Stimulated activated memory B cell treated with anti-CD40 and anti-IgM and Interleukin-4, amounts not matched to agents 10 μg/mL and 1 μg/mL and 100 μg/mL, for 72 hours (primary cell): ENCODE data around the gene IGSF9.

Source experiments
- ATAC-seq: fragments of 150-1000 bp; cut with Tn5 transposase; 2 replicates; pipeline ENCODE4 v1.10.0; 2021
- H3K27ac Mint-ChIP-seq: one replicate; pipeline ENCODE4 v1.8.0; 2022; ENCODE audit warnings: mild to moderate bottlenecking, mixed read lengths
- H3K27me3 Mint-ChIP-seq: one replicate; pipeline ENCODE4 v1.8.0; 2022; ENCODE audit warnings: mixed read lengths
- H3K36me3 Mint-ChIP-seq: one replicate; pipeline ENCODE4 v1.8.0; 2022; ENCODE audit warnings: mixed read lengths
- H3K4me1 Mint-ChIP-seq: one replicate; pipeline ENCODE4 v1.8.0; 2022; ENCODE audit warnings: mixed read lengths
- H3K4me3 Mint-ChIP-seq: one replicate; pipeline ENCODE4 v1.8.0; 2022; ENCODE audit warnings: mild to moderate bottlenecking, moderate library complexity, mixed read lengths
- H3K9me3 Mint-ChIP-seq: one replicate; pipeline ENCODE4 v1.8.0; 2022; ENCODE audit warnings: mixed read lengths

The IGSF9 gene

DNA sequence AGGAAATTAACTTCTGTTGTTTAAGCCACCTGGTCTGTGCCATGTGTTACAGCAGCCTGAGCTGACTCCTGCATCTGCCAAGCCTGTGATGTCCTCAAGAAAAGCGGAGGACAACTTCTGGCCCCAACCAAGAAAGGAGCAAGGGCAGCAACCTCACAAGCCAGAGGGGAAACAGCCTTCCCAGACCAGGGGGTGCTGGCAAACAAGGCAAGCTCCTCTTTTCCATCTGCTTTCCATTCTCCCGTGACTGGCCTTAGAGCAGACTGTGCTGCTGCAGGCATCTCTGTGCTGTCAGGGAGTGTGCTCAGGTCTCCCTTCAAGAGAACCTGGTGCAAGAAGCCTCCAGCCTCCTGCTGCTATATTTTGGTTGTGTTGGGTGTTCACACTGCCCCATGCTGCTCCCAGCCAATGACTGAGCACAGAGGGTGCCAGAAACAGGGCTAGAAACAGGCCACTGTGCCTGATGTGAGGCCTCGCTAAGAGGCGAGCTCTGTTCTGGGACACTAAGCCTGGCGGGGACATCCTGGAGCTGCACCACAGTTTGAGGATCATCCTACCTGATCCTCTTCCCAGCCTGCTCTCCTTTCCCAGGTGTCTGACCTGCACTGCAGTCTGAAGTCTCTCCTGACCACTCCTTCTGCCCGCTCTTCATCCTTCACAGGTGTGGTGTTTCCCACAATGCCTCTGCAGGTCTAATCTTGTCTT lies 36.1 kb upstream of the IGSF9 start:
- H3K4me1 Mint-ChIP-seq = no peaks in the 10 kb centered on the region
- no peak overlapping the region for H3K27ac Mint-ChIP-seq
- no peaks in the 10 kb centered on the region for H3K36me3 Mint-ChIP-seq
- H3K4me3 Mint-ChIP-seq = no peak overlapping the region
- H3K27me3 Mint-ChIP-seq = peaks cover 49% of the 10 kb centered on the region
- no peaks in the 10 kb centered on the region for H3K9me3 Mint-ChIP-seq
- ATAC-seq = no peak

- ATAC-seq = no peak
- Mint-ChIP-seq H3K27ac (no peak overlapping the region), H3K36me3 (no peaks in the 10 kb centered on the region), H3K27me3 (peaks cover 52% of the 10 kb centered on the region), H3K4me3 (no peak overlapping the region), H3K9me3 (no peaks in the 10 kb centered on the region), H3K4me1 (no peaks in the 10 kb centered on the region)
These were observed 35.4 kb upstream of the IGSF9 start for GRCh38 chr1:159980786-159981185.

GRCh38 chr1:159980076-159980475 lies 34.7 kb upstream of the IGSF9 start:
- H3K27me3 Mint-ChIP-seq = peaks cover 48% of the 10 kb centered on the region
- H3K27ac Mint-ChIP-seq = no peak overlapping the region
- H3K4me3 Mint-ChIP-seq = no peak overlapping the region
- H3K36me3 Mint-ChIP-seq = no peaks in the 10 kb centered on the region
- H3K4me1 Mint-ChIP-seq = no peaks in the 10 kb centered on the region
- no peaks in the 10 kb centered on the region for H3K9me3 Mint-ChIP-seq
- no peak for ATAC-seq

- ATAC-seq = no peak
- Mint-ChIP-seq H3K27ac (no peak overlapping the region), H3K36me3 (no peaks in the 10 kb centered on the region), H3K4me3 (no peak overlapping the region), H3K9me3 (no peaks in the 10 kb centered on the region), H3K4me1 (no peaks in the 10 kb centered on the region), H3K27me3 (peaks cover 46% of the 10 kb centered on the region)
These were observed 33.8 kb upstream of the IGSF9 start for GRCh38 chr1:159979257-159979656.

DNA sequence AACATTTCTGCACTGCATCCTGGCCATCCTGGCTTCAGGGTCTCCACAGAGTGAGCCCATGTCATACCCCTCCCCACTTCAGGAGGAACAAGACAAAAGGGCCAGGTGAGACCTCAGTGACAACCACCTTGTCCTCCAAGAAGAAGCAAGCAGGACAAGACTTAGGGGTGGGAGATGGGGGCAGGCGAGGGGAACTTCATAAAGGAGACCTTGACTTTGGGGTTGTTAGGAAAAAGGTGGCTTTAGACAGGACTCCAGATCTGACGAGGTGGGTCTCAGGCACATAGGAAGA lies 32.6 kb upstream of the IGSF9 start:
- ATAC-seq = peak; percentile 4
- Mint-ChIP-seq H3K36me3 (no peaks in the 10 kb centered on the region), H3K27ac (no peak overlapping the region), H3K4me3 (no peak overlapping the region), H3K27me3 (peaks cover 46% of the 10 kb centered on the region), H3K9me3 (no peaks in the 10 kb centered on the region), H3K4me1 (no peaks in the 10 kb centered on the region)

GRCh38 chr1:159977364-159978106 lies 32.1 kb upstream of the IGSF9 start:
- H3K9me3 Mint-ChIP-seq = no peaks in the 10 kb centered on the region
- H3K27ac Mint-ChIP-seq = no peak overlapping the region
- H3K27me3 Mint-ChIP-seq = peaks cover 44% of the 10 kb centered on the region
- H3K4me1 Mint-ChIP-seq = no peaks in the 10 kb centered on the region
- H3K36me3 Mint-ChIP-seq = no peaks in the 10 kb centered on the region
- peak; percentile 9 for ATAC-seq
- no peak overlapping the region for H3K4me3 Mint-ChIP-seq

- no peak overlapping the region for H3K27ac Mint-ChIP-seq
- H3K27me3 Mint-ChIP-seq = peaks cover 23% of the 10 kb centered on the region
- no peak for ATAC-seq
- H3K9me3 Mint-ChIP-seq = no peaks in the 10 kb centered on the region
- H3K4me3 Mint-ChIP-seq = no peak overlapping the region
- H3K36me3 Mint-ChIP-seq = no peaks in the 10 kb centered on the region
- no peaks in the 10 kb centered on the region for H3K4me1 Mint-ChIP-seq
These were observed 29.0 kb upstream of the IGSF9 start for GRCh38 chr1:159974350-159974965.

DNA sequence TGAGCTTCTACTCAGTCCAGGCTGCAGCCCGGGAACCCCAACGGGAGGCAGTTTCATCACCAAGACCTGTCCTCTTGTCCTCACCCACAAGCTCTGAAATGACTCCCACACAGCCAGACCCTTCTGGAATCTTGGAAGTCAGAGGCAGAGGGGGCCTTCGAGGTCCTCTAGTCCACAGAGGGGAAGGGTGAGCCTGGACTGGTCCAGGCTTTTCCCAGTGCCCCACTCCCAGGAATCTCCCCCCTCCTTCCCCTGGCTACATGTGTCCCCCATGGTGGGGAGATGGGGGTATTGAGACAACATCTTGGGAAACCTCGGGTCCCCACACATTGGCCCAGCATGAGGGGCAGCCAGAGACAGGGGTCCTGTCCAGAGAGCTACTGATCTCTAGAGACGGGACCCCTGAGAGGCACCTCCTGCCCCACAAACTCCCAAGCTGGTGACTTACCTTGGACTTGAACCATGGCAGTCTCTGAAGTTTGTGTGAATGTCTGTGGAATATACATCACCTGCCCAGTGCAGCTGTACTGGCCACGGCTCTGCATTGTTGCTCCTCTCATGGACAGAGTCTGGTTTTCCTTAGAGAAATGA lies 28.0 kb upstream of the IGSF9 start:
- H3K4me3 Mint-ChIP-seq = no peak overlapping the region
- H3K27ac Mint-ChIP-seq = no peak overlapping the region
- no peaks in the 10 kb centered on the region for H3K4me1 Mint-ChIP-seq
- peaks cover 27% of the 10 kb centered on the region for H3K27me3 Mint-ChIP-seq
- H3K9me3 Mint-ChIP-seq = no peaks in the 10 kb centered on the region
- ATAC-seq = no peak
- H3K36me3 Mint-ChIP-seq = no peaks in the 10 kb centered on the region

DNA sequence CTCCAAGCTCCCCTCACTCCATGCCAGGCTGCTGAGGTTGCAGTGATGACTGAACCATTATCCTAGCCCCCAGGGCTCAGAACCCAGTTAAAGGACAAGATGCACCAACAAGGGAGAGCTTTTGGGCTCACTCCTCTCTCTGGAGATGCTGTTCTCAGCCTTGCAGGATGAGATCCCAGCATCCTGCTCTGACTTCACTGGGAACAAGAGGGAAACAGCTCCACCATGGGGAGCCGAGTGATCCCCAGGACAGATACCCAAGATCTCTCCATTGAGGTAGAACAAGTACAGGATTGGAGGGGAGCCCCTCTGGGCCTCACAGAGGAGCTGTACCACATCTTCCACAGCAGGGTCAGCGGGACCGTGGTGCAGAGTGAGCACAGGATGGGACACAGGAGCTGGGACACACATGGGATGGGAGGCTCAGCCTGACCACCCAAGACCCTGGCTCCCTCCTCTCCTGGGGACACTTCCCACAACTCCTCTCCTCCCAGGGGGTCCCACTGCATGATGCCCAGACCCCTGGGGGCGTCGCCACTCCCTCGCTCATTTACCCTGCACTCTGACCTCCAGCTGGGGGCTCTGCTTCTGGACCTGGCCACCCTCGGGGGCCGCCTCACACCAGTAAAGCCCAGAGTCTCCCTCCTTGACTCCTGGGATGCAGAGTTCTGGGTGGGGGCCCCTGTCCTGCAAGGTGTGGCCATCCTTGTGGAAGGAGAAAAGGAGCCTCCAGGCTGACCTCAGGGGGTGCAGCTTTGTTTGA lies 27.2 kb upstream of the IGSF9 start:
- Mint-ChIP-seq H3K9me3 (no peaks in the 10 kb centered on the region), H3K27me3 (peaks cover 35% of the 10 kb centered on the region), H3K27ac (no peak overlapping the region), H3K36me3 (no peaks in the 10 kb centered on the region), H3K4me1 (no peaks in the 10 kb centered on the region), H3K4me3 (no peak overlapping the region)
- ATAC-seq = no peak

GRCh38 chr1:159970932-159971342 lies 25.5 kb upstream of the IGSF9 start:
- no peaks in the 10 kb centered on the region for H3K36me3 Mint-ChIP-seq
- H3K4me3 Mint-ChIP-seq = no peak overlapping the region
- no peak overlapping the region for H3K27ac Mint-ChIP-seq
- ATAC-seq = no peak
- peaks cover 38% of the 10 kb centered on the region for H3K27me3 Mint-ChIP-seq
- H3K9me3 Mint-ChIP-seq = no peaks in the 10 kb centered on the region
- H3K4me1 Mint-ChIP-seq = no peaks in the 10 kb centered on the region

DNA sequence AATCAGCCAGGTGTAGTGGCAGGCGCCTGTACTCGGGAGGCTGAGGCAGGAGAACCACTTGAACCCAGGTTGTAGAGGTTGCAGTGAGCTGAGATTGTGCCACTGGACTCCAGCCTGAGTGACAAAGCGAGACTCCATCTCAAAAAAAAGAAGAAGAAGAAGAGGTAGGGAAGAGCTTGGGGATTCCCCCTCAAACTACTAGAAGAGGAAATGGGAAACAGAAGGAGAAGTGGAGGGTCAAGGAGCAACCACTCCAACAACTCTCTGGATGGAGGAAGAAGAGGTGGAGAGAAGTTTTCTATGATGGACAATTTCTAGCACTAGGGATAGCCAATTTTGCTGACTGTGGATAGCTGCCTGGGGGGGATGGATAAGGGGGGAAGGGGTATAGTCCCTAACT lies 23.5 kb upstream of the IGSF9 start:
- no peaks in the 10 kb centered on the region for H3K4me1 Mint-ChIP-seq

DNA sequence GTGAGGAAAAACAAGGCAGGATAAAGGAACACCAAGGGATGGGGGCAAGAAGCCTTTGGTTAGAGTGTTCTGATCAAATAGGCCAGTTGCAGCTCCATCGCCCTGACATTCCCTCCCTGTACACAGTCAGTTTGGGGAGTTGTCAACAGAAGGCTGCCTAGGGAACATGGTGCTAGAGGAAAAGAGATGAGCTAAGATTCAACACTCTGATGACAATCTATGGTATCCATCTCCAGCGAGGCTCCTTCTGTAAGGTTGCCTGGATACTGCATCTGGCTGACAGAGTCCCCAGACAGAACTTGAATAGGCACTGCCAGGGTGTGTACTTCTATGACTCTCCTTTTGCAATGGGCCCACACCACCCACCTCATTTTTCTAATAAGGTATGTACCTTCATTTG lies 19.9 kb upstream of the IGSF9 start:
- H3K4me3 Mint-ChIP-seq = no peak overlapping the region
- H3K27me3 Mint-ChIP-seq = peaks cover 43% of the 10 kb centered on the region
- no peaks in the 10 kb centered on the region for H3K9me3 Mint-ChIP-seq
- ATAC-seq = no peak
- H3K4me1 Mint-ChIP-seq = no peaks in the 10 kb centered on the region
- no peak overlapping the region for H3K27ac Mint-ChIP-seq
- no peaks in the 10 kb centered on the region for H3K36me3 Mint-ChIP-seq

More for the DNA sequence above, 23.5 kb upstream of the IGSF9 start:
- Mint-ChIP-seq H3K27me3 (peaks cover 41% of the 10 kb centered on the region), H3K36me3 (no peaks in the 10 kb centered on the region), H3K27ac (no peak overlapping the region), H3K9me3 (no peaks in the 10 kb centered on the region), H3K4me3 (no peak overlapping the region)
- ATAC-seq = no peak

DNA sequence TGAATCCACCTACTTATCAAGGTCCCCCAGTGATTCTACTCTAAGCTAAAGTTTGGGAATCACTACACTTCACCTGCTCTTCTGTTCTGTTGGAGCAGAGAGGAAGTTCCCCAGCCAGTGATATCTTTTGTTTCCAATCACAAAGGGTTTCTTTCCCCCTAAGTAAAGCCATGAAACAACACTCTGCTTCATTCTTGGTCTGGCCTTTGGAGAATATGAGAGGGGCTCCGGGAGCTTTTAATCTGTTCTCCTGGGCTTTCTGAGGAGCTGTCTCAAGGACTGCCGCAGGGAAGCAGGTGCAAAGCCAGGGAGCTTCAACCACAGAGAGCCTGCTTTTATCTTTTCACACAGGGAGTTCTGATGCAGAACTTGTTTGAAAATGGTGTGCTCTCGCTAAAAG lies 18.7 kb upstream of the IGSF9 start:
- Mint-ChIP-seq H3K4me1 (peaks cover 4% of the 10 kb centered on the region), H3K27ac (no peak overlapping the region), H3K36me3 (no peaks in the 10 kb centered on the region), H3K27me3 (peaks cover 46% of the 10 kb centered on the region), H3K4me3 (no peak overlapping the region), H3K9me3 (no peaks in the 10 kb centered on the region)
- no peak for ATAC-seq

- ATAC-seq = no peak
- Mint-ChIP-seq H3K27me3 (peaks cover 29% of the 10 kb centered on the region), H3K27ac (no peak overlapping the region)
These were observed 16.8 kb upstream of the IGSF9 start for GRCh38 chr1:159962176-159962575.

GRCh38 chr1:159961636-159962035 lies 16.2 kb upstream of the IGSF9 start:
- H3K27ac Mint-ChIP-seq = no peak overlapping the region
- no peaks in the 10 kb centered on the region for H3K9me3 Mint-ChIP-seq

More at GRCh38 chr1:159962176-159962575, 16.8 kb upstream of the IGSF9 start:
- no peaks in the 10 kb centered on the region for H3K36me3 Mint-ChIP-seq
- H3K4me1 Mint-ChIP-seq = peaks cover 9% of the 10 kb centered on the region
- no peaks in the 10 kb centered on the region for H3K9me3 Mint-ChIP-seq
- H3K4me3 Mint-ChIP-seq = no peak overlapping the region

More at GRCh38 chr1:159961636-159962035, 16.2 kb upstream of the IGSF9 start:
- no peak for ATAC-seq
- Mint-ChIP-seq H3K36me3 (no peaks in the 10 kb centered on the region), H3K4me1 (peaks cover 9% of the 10 kb centered on the region), H3K4me3 (no peak overlapping the region), H3K27me3 (peaks cover 27% of the 10 kb centered on the region)
